GM21737 (cell line): ENCODE results near the gene TEX264.
"Not testable (repeated sequence)": the region's sequence is repeated elsewhere in the genome, so short reads cannot be mapped to it uniquely, and the experiment has no call there.

Experiments
- ATAC-seq: cut with Tn5 transposase; IDR thresholded peaks from one replicate; pipeline ENCODE4 v1.9.1; 2021; ENCODE audit warnings: mild to moderate bottlenecking, moderate library complexity; ENCODE audit not compliant: unreplicated experiment

Gene TEX264

GRCh38 chr3:51670823-51671733, at the start of gene TEX264:
TEX264 (plus strand) TSS chr3:51671252; CDS start chr3:51674305, 3,053 bp downstream.
- peak; percentile 64 for ATAC-seq

GRCh38 chr3:51622413-51622812, 48.6 kb upstream of the TEX264 start:
- no peak for ATAC-seq

GRCh38 chr3:51622868-51623267, 48.2 kb upstream of the TEX264 start:
- no peak for ATAC-seq

- ATAC-seq = no peak
These were observed 40.5 kb upstream of the TEX264 start for GRCh38 chr3:51630513-51630912.

GRCh38 chr3:51637144-51637940, 33.7 kb upstream of the TEX264 start:
- ATAC-seq = no peak

- peak; percentile 64 for ATAC-seq
These were observed 33.0 kb upstream of the TEX264 start for GRCh38 chr3:51637941-51638471.

GRCh38 chr3:51642462-51642861, 28.6 kb upstream of the TEX264 start:
- no peak for ATAC-seq

- no peak for ATAC-seq
These were observed 25.0 kb upstream of the TEX264 start for GRCh38 chr3:51646091-51646490.

- ATAC-seq = not testable (repeated sequence)
These were observed 18.9 kb upstream of the TEX264 start for GRCh38 chr3:51652103-51652502.

GRCh38 chr3:51653409-51653808, 17.6 kb upstream of the TEX264 start:
- ATAC-seq = not testable (repeated sequence)

- ATAC-seq = no peak
These were observed 13.8 kb upstream of the TEX264 start for GRCh38 chr3:51657234-51657633.

GRCh38 chr3:51659942-51660341, 11.1 kb upstream of the TEX264 start:
- ATAC-seq = no peak

- ATAC-seq = no peak
These were observed 8.6 kb upstream of the TEX264 start for GRCh38 chr3:51662456-51662855.

GRCh38 chr3:51668756-51669155, 2.3 kb upstream of the TEX264 start:
- ATAC-seq = no peak

- no peak for ATAC-seq
These were observed 1.6 kb upstream of the TEX264 start for GRCh38 chr3:51669241-51670052.

GRCh38 chr3:51670053-51670822, 814 bp upstream of the TEX264 start:
- ATAC-seq = no peak

GRCh38 chr3:51671734-51672475, 853 bp downstream of the TEX264 start:
- ATAC-seq = peak; percentile 36

GRCh38 chr3:51673181-51673801, 2.2 kb downstream of the TEX264 start:
- ATAC-seq = no peak
